AML-193 (cell line): ENCODE data around the gene PRR7.

ENCODE experiments used
- DNase-seq, 2 experiments: peaks; one replicate each; lab custom pipeline; 2025; lab: John Stamatoyannopoulos, UW

PRR7 gene

GRCh38 chr5:177499842-177500241, 53.2 kb downstream of the PRR7 start:
- no peak for DNase-seq

- peak; percentile 55 to 68 for DNase-seq
Measured at GRCh38 chr5:177500685-177501522, 54.3 kb downstream of the PRR7 start.

GRCh38 chr5:177501874-177502678, 55.5 kb downstream of the PRR7 start:
- DNase-seq: no peak

- DNase-seq: no peak
Measured at GRCh38 chr5:177502886-177503285, 56.3 kb downstream of the PRR7 start.

GRCh38 chr5:177503351-177504085, 56.9 kb downstream of the PRR7 start:
- DNase-seq: no peak

GRCh38 chr5:177504086-177505056, 57.8 kb downstream of the PRR7 start:
- DNase-seq: no peak

- no peak for DNase-seq
Measured at GRCh38 chr5:177505075-177505474, 58.5 kb downstream of the PRR7 start.
